ENCODE measurements around the gene TRIM63.
A peak's percentile ranks its signal among the peaks of the same experiment; 100 is the strongest.
"Not testable (repeated sequence)": the region's sequence is repeated elsewhere in the genome, so short reads cannot be mapped to it uniquely, and the experiment has no call there.

The TRIM63 gene

GRCh38 chr1:26067432-26067911 lies at the start of gene TRIM63:
Gene TRIM63, minus strand, starts transcription at chr1:26067630. Its CDS starts 136 bp downstream, at chr1:26067494.
- no peak for DNase-seq

- DNase-seq = no peak
Observed at GRCh38 chr1:26114165-26114927, 46.9 kb upstream of the TRIM63 start.

- peak; percentile 20 for DNase-seq
Observed at GRCh38 chr1:26112407-26112775, 45.0 kb upstream of the TRIM63 start.

GRCh38 chr1:26111530-26112406 lies 44.3 kb upstream of the TRIM63 start, which contains the start of gene PDIK1L:
Gene PDIK1L, plus strand, starts transcription at chr1:26111824. Its CDS starts 2,485 bp downstream, at chr1:26114309.
- DNase-seq = peak; percentile 93

GRCh38 chr1:26110731-26111529 lies 43.5 kb upstream of the TRIM63 start:
- DNase-seq = peak; percentile 82

GRCh38 chr1:26109229-26110164 lies 42.1 kb upstream of the TRIM63 start:
- DNase-seq = no peak

GRCh38 chr1:26105226-26105548 lies 37.8 kb upstream of the TRIM63 start:
- DNase-seq = not testable (repeated sequence)

- DNase-seq = no peak
Observed at GRCh38 chr1:26102526-26102925, 35.1 kb upstream of the TRIM63 start.

- DNase-seq = no peak
Observed at GRCh38 chr1:26102119-26102518, 34.7 kb upstream of the TRIM63 start.

- DNase-seq = not testable (repeated sequence)
Observed at GRCh38 chr1:26100204-26100603, 32.8 kb upstream of the TRIM63 start.

- no peak for DNase-seq
Observed at GRCh38 chr1:26099780-26100179, 32.4 kb upstream of the TRIM63 start.

- no peak for DNase-seq
Observed at GRCh38 chr1:26098602-26099001, 31.2 kb upstream of the TRIM63 start.

GRCh38 chr1:26097696-26098095 lies 30.3 kb upstream of the TRIM63 start:
- no peak for DNase-seq

- no peak for DNase-seq
Observed at GRCh38 chr1:26096471-26096870, 29.0 kb upstream of the TRIM63 start.

GRCh38 chr1:26094677-26095383 lies 27.4 kb upstream of the TRIM63 start:
- DNase-seq = no peak

- DNase-seq = no peak
Observed at GRCh38 chr1:26094076-26094669, 26.7 kb upstream of the TRIM63 start.

GRCh38 chr1:26093569-26093968 lies 26.1 kb upstream of the TRIM63 start:
- not testable (repeated sequence) for DNase-seq

GRCh38 chr1:26092422-26092821 lies 25.0 kb upstream of the TRIM63 start:
- no peak for DNase-seq

GRCh38 chr1:26090893-26091292 lies 23.5 kb upstream of the TRIM63 start:
- DNase-seq = no peak

- no peak for DNase-seq
Observed at GRCh38 chr1:26089125-26089524, 21.7 kb upstream of the TRIM63 start.

GRCh38 chr1:26084844-26085243 lies 17.4 kb upstream of the TRIM63 start:
- no peak for DNase-seq
